Effector memory CD8-positive, alpha-beta T cell (primary cell): ENCODE data around the gene RGS6.

ENCODE experiments used
- ATAC-seq: fragments of 150-1000 bp; cut with Tn5 transposase; replicated peaks from 2 replicates; pipeline ENCODE4 v1.10.0; 2021; ENCODE audit warnings: mild to moderate bottlenecking, moderate library complexity
- DNase-seq, 3 experiments: peaks; one replicate each; pipeline ENCODE4 v3.0.0; 2021
- H3K27ac Mint-ChIP-seq, 2 donors: one replicate each; pipeline ENCODE4 v1.8.0; 2022; ENCODE audit warnings: mild to moderate bottlenecking in 2 of 2, mixed read lengths in 2 of 2, moderate library complexity in 2 of 2
- H3K27me3 Mint-ChIP-seq, 2 donors: one replicate each; pipeline ENCODE4 v1.8.0; 2022; ENCODE audit warnings: mixed read lengths in 2 of 2
- H3K36me3 Mint-ChIP-seq: one replicate; pipeline ENCODE4 v1.8.0; 2022; ENCODE audit warnings: mild to moderate bottlenecking, moderate library complexity, mixed read lengths; ENCODE audit not compliant: insufficient read depth
- H3K4me1 Mint-ChIP-seq, 2 donors: one replicate each; pipeline ENCODE4 v1.8.0; 2022; ENCODE audit warnings: low read depth in 2 of 2, mixed read lengths in 2 of 2
- H3K4me3 Mint-ChIP-seq, 2 donors: one replicate each; pipeline ENCODE4 v1.8.0; 2022; ENCODE audit warnings: mild to moderate bottlenecking in 2 of 2, mixed read lengths in 2 of 2, moderate library complexity in 2 of 2
- H3K9me3 Mint-ChIP-seq, 2 donors: one replicate each; pipeline ENCODE4 v1.8.0; 2022; ENCODE audit warnings: mixed read lengths in 2 of 2

The RGS6 gene

DNA sequence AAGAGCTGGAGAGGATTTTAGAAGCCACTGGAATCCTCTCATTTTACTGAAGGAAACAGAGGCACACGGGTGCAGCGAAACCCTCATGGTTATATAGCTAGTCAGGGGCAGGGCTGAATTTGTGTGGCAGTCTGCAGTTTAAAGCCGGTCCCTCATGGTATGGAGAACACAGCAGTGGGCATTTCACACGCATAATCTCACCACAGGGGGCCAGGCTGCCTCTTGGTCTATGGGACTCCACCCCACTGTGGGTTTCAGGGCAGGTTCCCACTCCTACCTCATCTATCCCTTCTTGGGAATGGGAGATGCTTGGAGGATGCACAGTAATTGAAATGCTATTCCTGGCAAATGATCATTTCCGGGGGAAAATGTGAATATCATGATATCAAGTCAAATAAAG, 400.6 kb downstream of the RGS6 start:
- Mint-ChIP-seq H3K9me3 (no peaks in the 10 kb centered on the region), H3K4me1 (no peaks in the 10 kb centered on the region), H3K27ac (no peak overlapping the region), H3K27me3 (peaks cover 28 to 42% of the 10 kb centered on the region in 2 donors), H3K4me3 (no peak overlapping the region), H3K36me3 (no peaks in the 10 kb centered on the region)
- no peak for DNase-seq
- ATAC-seq: no peak

DNA sequence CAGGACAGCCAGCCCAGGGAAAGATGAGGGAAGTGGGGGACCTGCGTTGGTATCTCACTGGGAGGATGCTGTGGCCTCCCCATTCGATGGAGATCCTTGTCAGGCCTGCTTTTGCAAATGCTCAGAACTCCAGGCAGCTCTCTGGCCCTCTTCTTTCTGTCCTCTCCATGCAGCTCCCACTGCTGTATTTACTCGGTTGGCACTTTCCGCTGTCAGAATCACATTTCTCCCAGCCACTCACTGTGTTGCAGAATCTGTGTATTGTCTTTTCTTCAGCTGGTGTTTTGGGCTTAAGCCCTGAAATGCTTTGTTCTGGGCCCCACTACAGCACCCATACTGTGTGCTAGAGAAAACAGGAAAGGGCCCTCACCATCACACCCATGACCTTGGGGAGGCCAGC, 401.1 kb downstream of the RGS6 start:
- peaks cover 23 to 42% of the 10 kb centered on the region in 2 donors for H3K27me3 Mint-ChIP-seq
- H3K4me3 Mint-ChIP-seq: no peak overlapping the region
- H3K27ac Mint-ChIP-seq: no peak overlapping the region
- ATAC-seq (no peak), DNase-seq (no peak)
- no peaks in the 10 kb centered on the region for H3K36me3 Mint-ChIP-seq
- no peaks in the 10 kb centered on the region for H3K9me3 Mint-ChIP-seq
- H3K4me1 Mint-ChIP-seq: no peaks in the 10 kb centered on the region

DNA sequence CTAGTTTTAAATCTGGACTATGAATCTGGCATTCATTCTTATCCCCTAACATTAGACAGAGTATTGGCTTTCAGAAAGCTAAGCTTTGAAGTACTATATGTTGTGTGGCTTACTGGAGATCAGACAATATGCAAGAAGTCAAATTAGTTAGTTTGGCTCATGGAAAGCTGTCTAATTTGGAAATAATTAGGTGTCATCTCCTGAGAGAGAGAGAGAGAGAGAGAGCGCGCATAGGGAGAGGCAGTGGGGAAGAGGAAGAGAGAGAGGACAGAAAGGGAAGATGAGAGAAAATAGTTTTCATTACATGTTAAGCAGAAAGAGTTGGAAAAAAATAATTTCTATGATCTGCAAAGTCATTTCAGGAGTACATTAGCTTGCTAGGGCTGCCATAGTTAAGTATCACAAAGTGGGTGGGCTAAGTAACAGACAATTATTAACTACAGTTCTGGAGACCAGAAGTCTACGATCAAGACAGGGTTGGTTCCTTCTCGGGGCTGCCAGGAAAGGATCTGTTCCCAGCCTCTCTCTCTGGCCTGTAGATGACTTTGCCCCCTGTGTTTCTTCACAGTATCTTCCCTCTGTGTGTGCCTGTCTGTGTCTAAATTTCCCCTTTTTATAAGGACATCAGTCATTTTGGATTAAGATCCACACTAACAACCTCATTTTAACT, 404.2 kb downstream of the RGS6 start:
- DNase-seq: no peak
- H3K36me3 Mint-ChIP-seq: no peaks in the 10 kb centered on the region
- no peaks in the 10 kb centered on the region for H3K4me1 Mint-ChIP-seq
- no peak overlapping the region for H3K4me3 Mint-ChIP-seq
- H3K27ac Mint-ChIP-seq: no peak overlapping the region
- H3K9me3 Mint-ChIP-seq: no peaks in the 10 kb centered on the region
- H3K27me3 Mint-ChIP-seq: peaks cover 32 to 59% of the 10 kb centered on the region in 2 donors
- ATAC-seq: no peak

DNA sequence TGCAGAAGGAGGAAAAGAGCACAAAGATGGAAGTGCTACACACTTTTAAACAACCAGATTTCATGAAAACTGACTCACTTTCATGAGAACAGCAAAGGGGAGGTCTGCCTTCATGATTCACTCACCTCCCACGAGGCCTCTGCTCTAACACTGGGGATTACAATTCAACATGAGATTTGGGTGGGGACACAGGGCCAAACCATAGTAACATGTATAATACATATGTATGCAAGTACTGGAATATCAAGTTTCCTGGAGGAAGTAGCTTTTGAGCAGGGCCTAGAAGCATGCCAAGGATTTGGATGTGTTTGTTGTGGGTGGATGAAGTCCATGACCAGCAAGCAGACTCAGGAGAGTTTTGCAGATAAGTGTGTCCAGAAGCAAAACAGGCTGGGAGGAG, 409.0 kb downstream of the RGS6 start:
- H3K36me3 Mint-ChIP-seq: no peaks in the 10 kb centered on the region
- no peak for ATAC-seq
- H3K4me1 Mint-ChIP-seq: no peaks in the 10 kb centered on the region
- DNase-seq: no peak
- H3K27me3 Mint-ChIP-seq: peaks cover 10 to 28% of the 10 kb centered on the region in 2 donors
- H3K9me3 Mint-ChIP-seq: no peaks in the 10 kb centered on the region
- no peak overlapping the region for H3K27ac Mint-ChIP-seq
- no peak overlapping the region for H3K4me3 Mint-ChIP-seq

DNA sequence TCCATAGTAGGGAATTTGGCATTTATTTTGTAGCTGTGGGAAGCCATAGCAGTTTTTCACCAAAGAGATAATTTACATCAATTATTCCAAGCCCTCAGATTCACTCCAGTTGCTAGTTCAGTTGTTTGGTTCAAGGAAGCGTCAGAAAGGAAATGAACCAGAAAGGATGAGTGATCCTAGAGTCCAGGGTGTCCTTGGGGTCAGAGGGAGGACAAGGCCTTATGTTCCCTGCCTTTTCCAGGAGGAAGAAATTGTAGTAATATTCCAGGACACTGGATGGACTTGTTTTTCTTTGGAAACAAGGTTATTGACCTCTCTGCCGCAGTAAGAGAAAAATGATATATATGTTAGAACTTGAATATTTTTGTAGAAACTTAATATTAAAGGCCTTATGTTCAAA, 409.5 kb downstream of the RGS6 start:
- Mint-ChIP-seq H3K27me3 (peaks cover 10 to 28% of the 10 kb centered on the region in 2 donors), H3K4me3 (no peak overlapping the region), H3K27ac (no peak overlapping the region), H3K4me1 (no peaks in the 10 kb centered on the region), H3K9me3 (no peaks in the 10 kb centered on the region), H3K36me3 (no peaks in the 10 kb centered on the region)
- no peak for ATAC-seq
- no peak for DNase-seq

DNA sequence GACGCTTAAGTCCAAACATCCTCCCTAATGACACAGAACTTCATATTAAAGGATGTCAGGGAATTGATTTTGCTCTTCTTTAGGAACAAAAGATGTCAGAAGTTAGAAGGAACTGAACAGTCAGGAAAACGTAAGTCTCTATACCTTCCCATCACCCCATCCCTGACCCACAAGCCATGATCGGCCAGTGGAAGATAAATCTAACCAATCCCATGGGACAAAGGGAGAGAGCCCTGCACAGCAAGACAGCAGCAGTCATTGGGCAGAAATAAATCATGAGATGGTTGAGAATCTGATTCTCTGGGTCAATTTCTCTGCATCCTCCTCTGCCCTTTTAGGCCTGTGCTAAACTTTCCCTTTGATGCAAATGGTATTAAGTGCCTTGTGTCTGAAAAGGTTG, 414.9 kb downstream of the RGS6 start:
- ATAC-seq (no peak), DNase-seq (no peak)
- H3K27ac Mint-ChIP-seq: no peak overlapping the region
- H3K36me3 Mint-ChIP-seq: no peaks in the 10 kb centered on the region
- no peaks in the 10 kb centered on the region for H3K4me1 Mint-ChIP-seq
- H3K9me3 Mint-ChIP-seq: no peaks in the 10 kb centered on the region
- H3K4me3 Mint-ChIP-seq: no peak overlapping the region
- peaks cover 19 to 31% of the 10 kb centered on the region in 2 donors for H3K27me3 Mint-ChIP-seq

DNA sequence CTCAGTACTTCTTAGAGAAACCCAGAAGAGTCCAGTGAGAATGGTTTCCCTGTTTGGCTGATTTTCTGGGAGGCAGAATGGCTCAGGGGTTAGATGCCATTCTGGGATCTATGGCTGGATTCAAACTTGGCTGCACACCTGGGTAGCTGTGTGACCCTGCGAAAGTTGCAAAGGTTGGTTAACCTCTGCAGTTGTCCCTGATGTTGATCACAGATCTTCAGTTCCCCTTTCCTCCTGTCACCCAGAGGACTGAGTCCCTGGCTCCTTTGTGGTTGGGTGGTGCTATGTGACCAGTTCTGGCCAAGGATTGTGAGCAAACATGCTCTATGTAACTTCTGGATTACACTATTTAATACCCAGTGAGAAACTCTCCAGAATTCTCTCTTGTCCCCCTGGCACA, 418.0 kb downstream of the RGS6 start:
- H3K9me3 Mint-ChIP-seq: no peaks in the 10 kb centered on the region
- H3K4me1 Mint-ChIP-seq: no peaks in the 10 kb centered on the region
- peaks cover 20 to 40% of the 10 kb centered on the region in 2 donors for H3K27me3 Mint-ChIP-seq
- DNase-seq (no peak), ATAC-seq (no peak)
- H3K36me3 Mint-ChIP-seq: no peaks in the 10 kb centered on the region
- no peak overlapping the region for H3K4me3 Mint-ChIP-seq
- H3K27ac Mint-ChIP-seq: no peak overlapping the region

DNA sequence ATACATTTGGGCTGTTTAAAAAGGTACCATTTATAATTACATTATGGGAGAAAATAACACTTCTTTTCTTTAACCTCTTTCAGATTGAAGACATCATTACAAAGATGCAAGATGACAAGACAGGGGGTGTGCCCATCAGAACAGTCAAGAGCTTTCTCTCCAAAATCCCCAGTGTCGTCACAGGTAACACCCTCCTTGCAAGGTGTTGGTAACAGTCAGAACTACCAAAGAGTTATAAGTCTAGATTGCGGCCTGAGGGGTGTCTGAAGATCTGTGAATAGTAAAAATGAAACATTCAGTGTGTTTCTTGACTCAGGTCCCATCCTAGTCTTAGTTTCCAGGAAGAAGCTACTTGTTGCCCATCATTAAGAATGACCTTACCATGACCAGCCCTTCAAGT, 419.8 kb downstream of the RGS6 start:
- ATAC-seq (no peak), DNase-seq (no peak)
- peaks cover 36 to 49% of the 10 kb centered on the region in 2 donors for H3K27me3 Mint-ChIP-seq
- no peaks in the 10 kb centered on the region for H3K9me3 Mint-ChIP-seq
- H3K4me1 Mint-ChIP-seq: no peaks in the 10 kb centered on the region
- no peak overlapping the region for H3K27ac Mint-ChIP-seq
- H3K36me3 Mint-ChIP-seq: no peaks in the 10 kb centered on the region
- H3K4me3 Mint-ChIP-seq: no peak overlapping the region

DNA sequence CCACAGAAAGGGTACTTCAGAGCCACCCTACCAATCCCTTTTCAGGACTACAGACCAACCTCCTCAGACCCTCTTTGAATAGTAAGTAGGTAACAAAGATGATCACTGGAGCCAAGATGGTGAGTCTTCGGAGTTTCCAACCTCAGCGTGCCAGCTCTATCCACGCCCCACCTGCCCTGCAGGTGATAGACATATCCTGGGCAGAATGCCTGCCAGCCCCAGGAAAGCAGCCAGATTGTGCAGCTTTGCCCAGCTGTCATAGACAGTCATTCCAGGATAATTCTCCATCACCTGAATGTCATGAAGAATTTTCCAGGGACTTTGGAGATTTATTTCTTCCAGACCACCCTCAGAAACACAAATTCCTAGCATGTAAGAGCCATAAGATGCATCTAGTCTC, 434.4 kb downstream of the RGS6 start:
- Mint-ChIP-seq H3K27me3 (peaks cover 0 to 23% of the 10 kb centered on the region in 2 donors), H3K36me3 (no peaks in the 10 kb centered on the region), H3K27ac (no peak overlapping the region), H3K4me3 (no peak overlapping the region), H3K9me3 (no peaks in the 10 kb centered on the region), H3K4me1 (no peaks in the 10 kb centered on the region)
- DNase-seq (no peak), ATAC-seq (no peak)

DNA sequence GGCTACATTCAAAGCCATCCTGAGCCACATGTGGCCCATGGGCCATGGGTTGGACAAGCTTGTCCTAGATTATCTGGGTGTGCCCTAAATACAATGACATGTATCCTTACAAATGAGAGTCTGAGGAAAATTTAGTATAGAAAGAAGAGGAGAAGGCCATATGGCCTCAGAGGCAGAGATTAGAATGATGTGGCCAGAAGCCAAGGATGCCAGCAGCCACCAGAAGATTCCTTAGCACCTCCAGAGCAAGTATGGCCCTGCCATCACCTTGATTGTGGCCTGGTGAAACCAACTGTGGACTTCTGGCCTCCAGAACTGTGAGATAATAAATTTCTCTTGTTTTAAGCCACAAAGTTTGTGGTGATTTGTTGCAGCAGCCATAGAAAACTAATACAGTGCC, 436.9 kb downstream of the RGS6 start:
- ATAC-seq (no peak), DNase-seq (no peak)
- no peaks in the 10 kb centered on the region for H3K36me3 Mint-ChIP-seq
- H3K27ac Mint-ChIP-seq: no peak overlapping the region
- H3K4me3 Mint-ChIP-seq: no peak overlapping the region
- no peaks in the 10 kb centered on the region for H3K9me3 Mint-ChIP-seq
- no peaks in the 10 kb centered on the region for H3K4me1 Mint-ChIP-seq
- H3K27me3 Mint-ChIP-seq: peaks cover 11 to 34% of the 10 kb centered on the region in 2 donors

DNA sequence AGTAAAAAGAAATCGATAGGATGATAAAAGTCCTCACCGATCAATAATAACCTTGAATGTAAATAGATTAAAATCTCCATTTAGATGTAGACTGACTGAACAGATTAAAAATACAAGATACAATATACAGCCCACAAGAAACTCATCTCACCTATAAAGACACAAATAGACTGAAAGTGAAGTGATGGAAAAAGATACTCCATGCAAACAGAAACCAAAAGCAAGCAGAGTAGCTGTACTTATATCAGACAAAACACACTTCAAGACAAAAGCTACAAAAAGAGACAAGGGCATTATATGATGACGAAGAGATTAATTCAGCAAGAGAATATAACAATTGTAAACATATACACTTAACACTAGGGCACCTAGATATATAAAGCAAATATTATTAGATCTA, 444.8 kb downstream of the RGS6 start:
- Mint-ChIP-seq H3K27ac (no peak overlapping the region), H3K36me3 (no peaks in the 10 kb centered on the region), H3K4me3 (no peak overlapping the region), H3K27me3 (peaks cover 54 to 63% of the 10 kb centered on the region in 2 donors), H3K4me1 (no peaks in the 10 kb centered on the region), H3K9me3 (peaks cover 0 to 5% of the 10 kb centered on the region in 2 donors)
- no peak for DNase-seq
- no peak for ATAC-seq

DNA sequence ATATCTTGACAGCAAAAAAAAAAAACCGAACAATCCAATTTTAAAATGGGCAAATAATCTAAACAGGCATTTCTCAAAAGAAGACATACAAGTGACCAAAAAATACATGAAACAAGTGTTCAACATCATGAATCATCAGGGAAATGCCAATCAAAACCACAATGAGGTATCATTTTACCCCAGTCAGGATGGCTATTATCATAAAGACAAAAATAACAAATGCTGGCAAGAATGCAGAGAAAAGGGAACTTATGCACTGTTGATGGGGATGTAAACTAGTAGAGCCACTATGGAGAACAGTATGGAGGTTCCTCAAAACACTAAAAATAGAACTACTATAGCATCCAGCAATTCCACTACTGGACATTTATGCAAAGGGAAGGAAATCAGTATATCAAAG, 448.2 kb downstream of the RGS6 start:
- no peak overlapping the region for H3K27ac Mint-ChIP-seq

DNA sequence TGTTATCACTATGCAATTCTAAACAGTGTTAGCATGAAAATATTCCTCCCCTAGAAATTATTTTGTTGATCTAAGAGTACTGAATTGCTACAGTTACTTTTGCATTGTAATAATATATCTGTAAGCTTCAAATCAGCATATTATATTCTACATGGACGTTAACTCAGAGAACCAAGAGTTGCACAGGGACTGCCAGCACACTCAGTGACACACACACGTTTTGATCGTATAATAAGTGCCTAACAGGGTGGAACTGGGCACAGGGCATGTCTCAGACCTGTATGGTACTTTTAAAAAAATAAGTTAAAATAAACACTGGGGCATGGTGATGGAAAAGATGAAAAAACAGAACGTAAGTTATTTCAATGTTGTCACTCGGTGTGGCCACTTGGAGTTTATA, 451.6 kb downstream of the RGS6 start:
- H3K4me3 Mint-ChIP-seq: no peak overlapping the region
- no peaks in the 10 kb centered on the region for H3K4me1 Mint-ChIP-seq
- ATAC-seq (no peak), DNase-seq (no peak)
- H3K27ac Mint-ChIP-seq: no peak overlapping the region
- peaks cover 37 to 50% of the 10 kb centered on the region in 2 donors for H3K27me3 Mint-ChIP-seq
- H3K9me3 Mint-ChIP-seq: no peaks in the 10 kb centered on the region
- no peaks in the 10 kb centered on the region for H3K36me3 Mint-ChIP-seq

More for the DNA sequence above, 448.2 kb downstream of the RGS6 start:
- Mint-ChIP-seq H3K9me3 (peaks cover 0 to 3% of the 10 kb centered on the region in 2 donors), H3K36me3 (no peaks in the 10 kb centered on the region), H3K4me3 (no peak overlapping the region), H3K27me3 (peaks cover 52 to 63% of the 10 kb centered on the region in 2 donors), H3K4me1 (no peaks in the 10 kb centered on the region)
- ATAC-seq: no peak
- DNase-seq: no peak

DNA sequence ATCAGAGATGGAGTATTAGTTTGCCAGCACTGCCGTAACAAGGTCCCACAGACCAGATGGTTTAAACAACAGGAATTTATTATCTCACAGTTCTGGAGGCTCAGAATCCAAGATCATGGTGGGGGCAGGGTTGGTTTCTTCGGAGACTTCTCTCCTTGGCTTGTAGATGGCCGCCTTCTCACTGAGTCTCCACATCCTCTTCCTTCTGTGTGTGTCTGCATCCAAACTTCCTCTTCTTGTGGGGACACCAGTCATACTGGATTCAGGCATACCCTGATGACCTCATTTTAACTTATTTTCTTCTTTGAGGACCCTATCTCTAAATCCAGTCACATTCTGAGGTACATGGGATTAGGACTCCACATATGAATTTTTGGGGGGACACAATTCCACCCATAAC, 455.5 kb downstream of the RGS6 start:
- Mint-ChIP-seq H3K9me3 (no peaks in the 10 kb centered on the region), H3K4me3 (no peak overlapping the region), H3K36me3 (no peaks in the 10 kb centered on the region), H3K27ac (no peak overlapping the region), H3K27me3 (peaks cover 23 to 29% of the 10 kb centered on the region in 2 donors), H3K4me1 (no peaks in the 10 kb centered on the region)
- DNase-seq (no peak), ATAC-seq (no peak)

DNA sequence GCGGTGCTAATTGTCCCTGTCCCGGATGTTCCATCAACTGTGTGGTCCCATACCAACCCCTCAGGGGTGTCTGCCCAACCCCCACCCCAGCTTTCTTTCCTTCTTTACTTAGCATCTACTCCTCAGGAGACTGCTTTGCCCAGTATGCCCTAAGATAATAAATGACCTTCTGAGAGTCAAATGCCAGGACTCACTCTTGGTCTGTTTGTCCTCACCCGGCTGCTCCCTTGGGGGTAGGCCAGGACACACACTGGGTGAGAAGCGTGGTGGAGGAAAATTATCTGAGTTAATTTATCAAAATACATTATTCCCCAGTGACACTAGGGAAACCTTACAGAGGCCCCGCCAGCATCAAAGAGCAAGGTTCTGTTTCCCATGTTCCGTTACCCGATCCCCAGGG, 457.0 kb downstream of the RGS6 start:
- H3K9me3 Mint-ChIP-seq: peaks cover 4 to 11% of the 10 kb centered on the region in 2 donors
- peaks cover 22% of the 10 kb centered on the region in 2 donors for H3K27me3 Mint-ChIP-seq
- no peaks in the 10 kb centered on the region for H3K4me1 Mint-ChIP-seq
- H3K4me3 Mint-ChIP-seq: no peak overlapping the region
- DNase-seq (no peak), ATAC-seq (no peak)
- H3K36me3 Mint-ChIP-seq: no peaks in the 10 kb centered on the region
- H3K27ac Mint-ChIP-seq: no peak overlapping the region
